HG03439 (cell line): Measurements from ENCODE around the gene JAK2.
"Not testable (repeated sequence)": the region's sequence is repeated elsewhere in the genome, so short reads cannot be mapped to it uniquely, and the experiment has no call there.

Experiments
- ATAC-seq: cut with Tn5 transposase; IDR thresholded peaks from one replicate; pipeline ENCODE4 v1.9.1; 2021; ENCODE audit warnings: mild to moderate bottlenecking, moderate library complexity; ENCODE audit not compliant: unreplicated experiment

The JAK2 gene

DNA sequence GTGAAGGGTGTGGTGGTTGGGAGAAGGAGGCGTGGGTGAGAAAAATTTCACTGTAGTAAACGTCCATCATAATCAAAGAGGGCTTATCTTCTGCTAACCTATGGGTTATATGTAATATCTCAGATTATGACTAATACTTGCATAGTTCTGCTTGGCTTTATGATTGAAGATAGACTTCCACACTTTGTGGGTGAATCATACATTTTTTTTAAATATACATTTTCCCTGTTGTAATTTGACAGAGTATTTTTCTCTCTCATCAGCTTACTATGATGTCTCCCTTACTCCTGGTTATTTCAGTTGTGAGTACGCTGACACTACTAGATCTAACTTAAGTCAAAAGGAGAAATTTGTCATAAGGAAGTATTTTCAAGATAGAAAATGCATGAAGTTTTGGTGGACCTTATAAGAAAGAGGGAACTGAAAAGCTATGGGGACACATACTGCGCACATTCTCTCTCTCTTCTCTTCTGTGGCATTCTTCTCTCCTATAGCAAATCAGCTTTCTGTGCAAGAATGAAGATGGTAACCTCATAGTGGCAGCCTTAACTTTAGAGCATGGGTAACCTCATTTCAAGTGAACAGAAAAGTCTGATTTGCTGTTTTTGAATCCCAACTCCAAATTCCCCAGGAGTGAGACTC, 4.9 kb upstream of the JAK2 start:
- no peak for ATAC-seq

DNA sequence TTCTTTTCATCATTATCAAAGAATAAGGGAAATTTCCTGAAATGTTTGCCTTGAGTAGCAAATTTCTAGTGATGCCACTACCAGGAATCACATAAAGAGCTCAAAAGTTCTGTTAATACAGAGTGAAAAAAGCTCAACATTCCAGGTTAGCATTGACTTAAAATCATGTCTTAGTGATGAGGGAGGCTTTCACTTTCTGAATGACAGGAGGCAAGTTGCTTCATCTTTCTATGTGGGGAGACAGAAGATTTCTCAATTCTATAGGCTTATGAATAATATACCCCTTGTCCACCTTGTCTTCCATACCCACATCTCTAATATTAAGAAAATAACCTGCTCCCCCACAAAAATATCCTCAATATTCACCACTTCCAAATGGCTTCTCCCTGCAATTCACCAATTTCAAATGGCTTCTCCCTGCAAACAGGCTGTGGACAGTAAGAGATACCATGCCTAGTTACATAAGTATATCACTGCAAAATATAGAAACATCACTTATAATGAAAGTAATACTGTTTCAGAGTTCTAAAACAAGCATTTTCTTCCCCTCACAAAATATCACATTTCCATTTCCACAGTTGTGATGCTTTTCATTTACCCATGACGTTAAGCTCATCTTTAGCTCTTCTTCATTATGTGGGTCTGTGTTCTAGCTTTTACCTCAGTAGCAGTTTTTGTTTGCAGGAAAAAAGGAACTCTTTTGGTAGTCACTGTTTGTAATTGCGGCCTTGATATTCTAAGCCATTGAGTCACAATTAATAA, 2.2 kb upstream of the JAK2 start:
- ATAC-seq: no peak

DNA sequence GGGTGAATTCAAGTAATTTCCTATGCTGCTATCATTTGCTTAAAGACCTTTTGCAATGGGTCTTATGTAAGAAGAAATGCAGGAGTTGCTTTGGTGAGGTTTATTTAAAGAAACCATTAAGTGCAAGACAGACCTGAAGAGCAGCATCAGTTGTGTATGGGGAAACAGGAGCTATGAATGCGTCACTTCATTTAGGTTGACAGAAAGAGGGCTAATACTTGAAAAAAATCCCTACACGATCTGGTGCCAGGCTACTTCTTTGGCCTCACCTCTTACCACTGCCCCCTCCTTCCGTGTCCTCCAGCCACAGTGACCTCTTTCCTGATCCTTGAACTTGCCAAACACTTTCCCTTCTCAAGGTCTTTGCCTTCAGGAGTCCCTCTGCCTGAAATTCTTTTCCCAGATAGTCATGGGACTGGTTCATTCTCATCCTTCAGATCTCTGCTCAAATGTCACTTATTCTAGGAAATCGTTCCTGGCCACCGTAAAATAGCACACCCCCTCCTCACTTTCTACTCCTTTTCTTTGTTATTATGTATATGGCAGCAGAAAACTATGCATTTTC, 1.4 kb upstream of the JAK2 start:
- ATAC-seq: no peak

DNA sequence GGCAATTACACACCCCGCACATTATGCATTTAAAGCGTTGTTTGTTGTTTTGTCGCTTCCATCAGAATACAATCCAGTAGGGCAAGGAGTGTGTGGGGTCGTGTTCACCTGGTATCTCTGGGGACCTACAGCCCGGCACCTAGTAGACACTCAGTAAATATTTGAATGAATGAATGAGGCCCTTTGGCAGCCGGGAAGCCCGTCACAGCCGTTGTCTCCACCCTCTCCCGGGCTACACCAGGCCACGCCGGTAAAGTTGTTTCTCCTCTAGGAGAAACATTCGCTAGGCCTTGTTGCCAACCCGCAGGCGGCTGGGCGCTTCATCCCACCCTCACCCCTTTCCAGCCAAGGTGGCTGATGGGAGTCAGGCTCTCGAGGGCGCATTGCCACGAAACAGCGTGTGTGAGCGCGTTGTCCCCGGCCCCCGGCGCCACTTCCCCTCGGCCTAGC, 876 bp upstream of the JAK2 start:
- peak; percentile 9 for ATAC-seq

DNA sequence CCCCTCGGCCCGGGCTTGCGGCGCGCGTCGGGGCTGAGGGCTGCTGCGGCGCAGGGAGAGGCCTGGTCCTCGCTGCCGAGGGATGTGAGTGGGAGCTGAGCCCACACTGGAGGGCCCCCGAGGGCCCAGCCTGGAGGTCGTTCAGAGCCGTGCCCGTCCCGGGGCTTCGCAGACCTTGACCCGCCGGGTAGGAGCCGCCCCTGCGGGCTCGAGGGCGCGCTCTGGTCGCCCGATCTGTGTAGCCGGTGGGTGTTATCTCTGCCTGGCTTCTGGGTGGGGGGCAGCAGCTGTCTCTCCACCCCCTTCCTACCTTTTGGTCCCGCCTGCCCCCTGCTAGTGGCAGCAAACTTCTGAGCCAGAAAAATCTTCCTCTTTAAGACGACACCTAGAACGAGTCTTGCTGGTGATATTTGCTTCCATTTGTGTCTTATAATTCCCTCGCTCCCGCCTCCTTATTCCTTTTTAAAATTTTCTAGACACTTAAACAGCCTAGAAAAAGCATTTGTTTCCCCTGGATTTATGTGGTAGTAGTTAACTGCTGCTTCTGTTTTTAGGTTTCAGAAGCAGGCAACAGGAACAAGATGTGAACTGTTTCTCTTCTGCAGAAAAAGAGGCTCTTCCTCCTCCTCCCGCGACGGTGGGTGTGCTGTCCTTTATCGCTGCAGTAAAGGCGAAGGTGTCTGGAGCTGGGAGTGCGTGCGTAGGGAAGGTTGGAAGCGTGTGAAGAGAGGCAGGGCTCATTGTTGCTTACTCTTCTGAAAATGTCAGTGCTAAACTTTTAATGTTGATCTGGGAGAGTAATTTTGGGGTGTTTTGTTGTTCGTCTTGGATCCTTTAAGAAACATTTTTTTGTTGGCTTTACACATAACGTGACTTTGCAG, 554 bp downstream of the JAK2 start:
- no peak for ATAC-seq

DNA sequence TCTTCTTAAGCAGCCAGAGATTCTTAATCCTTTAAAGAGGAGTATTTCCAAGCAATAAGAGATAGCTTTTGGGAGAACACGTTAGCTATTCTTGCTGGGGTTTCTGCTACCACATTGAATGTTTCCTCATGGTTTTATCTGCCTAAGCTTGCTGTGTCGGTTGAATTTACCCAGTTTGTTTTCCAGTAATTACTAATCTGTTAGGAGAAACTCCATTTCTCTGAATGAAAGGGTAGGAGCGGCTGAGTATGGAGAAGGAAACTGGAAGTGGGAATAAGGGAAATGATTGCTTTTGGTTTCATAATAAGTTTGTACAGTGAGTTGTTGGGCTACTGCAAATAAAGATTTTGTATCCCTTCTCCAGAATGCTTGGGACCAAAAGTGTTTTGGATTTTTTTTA, 1.2 kb downstream of the JAK2 start:
- ATAC-seq: no peak

DNA sequence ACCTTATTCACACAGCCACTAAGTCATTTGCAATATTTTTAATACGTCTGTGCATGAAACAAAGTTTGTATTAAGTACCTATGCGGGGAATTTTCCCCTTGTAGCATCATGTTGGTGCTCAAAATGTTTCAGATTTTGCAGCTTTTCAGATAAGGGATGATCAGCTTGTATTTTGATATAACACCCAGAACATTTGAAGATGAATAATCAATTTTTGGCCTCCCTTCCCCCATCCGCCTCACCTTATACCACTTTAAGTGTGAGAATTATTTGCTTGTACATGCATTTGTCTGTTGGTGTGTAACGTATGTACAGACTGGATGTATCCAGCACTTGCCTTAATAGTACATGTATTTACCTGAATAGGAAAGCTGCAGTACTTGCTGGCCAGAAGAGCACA, 1.7 kb downstream of the JAK2 start:
- ATAC-seq: no peak

DNA sequence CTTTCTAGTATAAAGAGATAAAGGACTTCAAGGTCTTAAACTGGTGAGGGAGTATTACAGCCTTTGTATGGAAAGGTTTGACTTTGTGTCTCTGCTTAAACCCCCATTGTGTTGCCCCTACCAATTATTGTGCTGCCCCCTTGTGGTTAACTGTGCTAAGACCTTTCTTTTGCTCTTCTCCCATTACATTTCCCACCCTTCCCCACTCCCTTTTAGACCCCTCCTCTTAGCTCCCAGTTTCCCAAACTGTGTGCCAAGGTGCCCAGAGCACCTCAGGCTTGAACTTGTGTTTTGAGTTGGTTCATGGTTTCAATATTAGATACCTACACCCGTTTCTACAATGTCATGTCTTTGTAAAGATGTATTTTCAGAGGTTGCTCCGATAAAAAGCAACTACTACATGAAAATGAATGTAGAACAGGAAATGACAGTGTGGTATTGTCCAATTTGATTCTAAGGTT, 2.9 kb downstream of the JAK2 start:
- ATAC-seq: no peak

DNA sequence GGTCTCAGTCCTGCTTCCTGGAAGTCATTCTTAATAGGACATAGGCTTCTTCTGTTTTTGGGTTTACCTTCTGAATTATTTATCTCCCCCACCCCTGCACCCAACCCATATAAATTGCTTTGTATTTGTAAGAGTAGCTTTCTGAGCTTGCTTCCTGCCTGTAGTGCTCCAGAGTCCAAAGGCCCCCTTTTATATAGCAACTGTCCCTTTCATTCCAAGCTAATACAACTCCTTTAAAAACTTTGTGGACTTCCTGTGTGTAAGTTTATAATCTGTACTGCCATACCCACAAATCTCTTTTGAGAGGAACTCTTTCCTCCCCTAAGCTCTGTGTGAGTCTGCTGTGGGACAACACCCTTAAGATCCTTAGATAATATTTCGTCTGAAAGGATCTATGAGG, 7.8 kb downstream of the JAK2 start:
- ATAC-seq: no peak

DNA sequence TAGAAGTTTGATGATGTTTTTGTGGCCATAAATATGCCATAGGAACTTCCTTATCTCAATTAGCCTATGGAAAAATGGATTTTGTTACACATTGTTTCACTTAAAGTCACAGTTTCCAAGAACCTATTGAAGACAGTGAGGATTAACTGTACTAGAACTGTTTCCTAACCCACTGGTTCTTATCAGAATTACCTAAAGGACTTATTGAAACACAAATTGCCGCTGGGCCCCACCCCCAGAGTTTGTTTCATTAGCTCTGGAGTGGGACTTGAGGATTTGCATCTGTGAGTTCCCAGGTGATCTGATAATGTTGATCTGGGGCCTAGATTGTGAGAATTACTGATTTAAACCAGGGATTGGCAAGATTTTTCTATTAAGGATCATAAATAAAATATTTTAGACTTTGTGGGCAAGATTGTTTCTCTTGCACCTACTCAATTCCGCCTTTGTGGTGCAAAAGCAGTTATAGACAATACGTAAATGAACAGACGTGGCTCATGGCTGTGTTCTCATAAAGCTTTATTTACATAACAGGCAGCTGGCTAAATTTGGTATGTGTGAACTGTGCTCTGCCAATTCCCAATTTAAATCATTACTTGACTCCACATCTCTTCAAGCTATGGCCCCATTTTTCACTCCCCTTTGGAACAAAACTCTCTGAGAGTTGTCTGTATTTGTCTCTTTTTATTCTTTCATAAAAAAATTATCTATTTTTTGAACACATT, 9.3 kb downstream of the JAK2 start:
- no peak for ATAC-seq

DNA sequence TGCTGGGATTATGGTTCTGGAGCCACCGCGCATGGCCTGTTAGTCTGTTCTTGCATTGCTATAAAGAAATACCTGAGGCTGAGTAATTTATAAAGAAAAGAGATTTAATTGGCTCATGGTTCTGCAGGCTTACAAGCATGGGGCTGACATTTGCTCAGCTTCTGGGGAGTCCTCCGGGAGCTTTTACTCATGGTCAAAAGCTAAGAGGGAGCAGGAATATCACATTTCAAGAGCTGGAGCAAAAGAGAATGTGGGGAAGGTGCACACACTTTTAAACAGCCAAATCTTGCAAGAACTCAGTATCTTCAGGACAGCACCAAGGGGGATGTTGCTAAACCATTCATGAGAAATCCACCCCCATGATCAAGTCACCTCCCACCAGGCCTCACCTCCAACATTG, 12.1 kb downstream of the JAK2 start:
- no peak for ATAC-seq

DNA sequence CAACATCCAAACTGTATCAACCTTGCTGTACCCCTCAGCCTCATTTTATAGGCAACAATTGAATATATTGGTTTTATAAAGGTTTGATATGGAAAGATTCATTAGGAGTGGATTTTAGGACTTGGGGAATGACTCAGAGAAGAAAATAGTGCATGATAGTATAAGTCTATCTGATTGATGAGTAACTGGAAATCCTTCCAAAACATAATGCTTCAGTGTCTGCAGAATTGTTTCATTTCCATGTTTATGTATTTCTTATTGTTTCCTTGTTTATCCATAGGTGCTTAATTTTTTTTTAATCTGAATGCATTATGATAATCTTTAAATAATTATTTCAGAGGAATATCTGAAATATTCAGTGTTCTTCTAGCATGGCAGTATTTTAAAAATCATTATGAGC, 12.6 kb downstream of the JAK2 start:
- ATAC-seq: no peak

DNA sequence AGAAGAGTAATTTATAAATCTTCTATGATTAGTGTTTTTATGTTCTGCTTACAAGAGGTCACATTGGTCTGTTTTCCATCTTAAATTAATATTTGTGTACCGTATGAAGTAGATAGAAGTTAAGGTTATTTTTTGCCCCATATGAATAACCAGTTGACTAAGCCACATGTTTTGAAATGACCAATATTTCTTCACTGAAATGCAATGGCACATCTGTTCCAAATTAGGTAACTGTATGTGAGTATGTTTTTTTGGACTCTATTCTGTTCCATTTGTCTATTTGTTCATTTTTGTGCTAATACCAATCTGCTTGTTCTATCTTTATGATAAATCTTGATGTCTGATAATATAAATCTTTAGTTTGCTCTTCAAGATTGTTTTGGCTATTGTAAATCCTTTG, 17.7 kb downstream of the JAK2 start:
- ATAC-seq: no peak

DNA sequence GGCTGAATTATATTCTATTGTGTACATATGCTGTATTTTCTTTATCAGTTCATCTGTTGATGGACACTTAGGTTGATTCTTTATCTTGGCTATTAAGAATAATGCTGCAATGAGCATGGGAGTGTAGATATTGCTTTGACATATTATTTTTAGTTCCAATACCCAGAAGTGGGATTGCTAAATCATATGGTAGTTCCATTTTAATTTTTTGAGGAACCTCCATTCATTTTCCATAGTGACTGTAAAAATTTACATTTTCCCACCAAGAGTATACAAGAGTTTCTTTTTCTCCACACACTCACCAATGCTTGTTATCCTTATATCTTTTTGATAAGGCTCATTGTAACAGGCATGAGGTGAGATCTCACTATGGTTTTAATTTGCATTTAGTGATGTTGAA, 19.4 kb downstream of the JAK2 start:
- no peak for ATAC-seq

DNA sequence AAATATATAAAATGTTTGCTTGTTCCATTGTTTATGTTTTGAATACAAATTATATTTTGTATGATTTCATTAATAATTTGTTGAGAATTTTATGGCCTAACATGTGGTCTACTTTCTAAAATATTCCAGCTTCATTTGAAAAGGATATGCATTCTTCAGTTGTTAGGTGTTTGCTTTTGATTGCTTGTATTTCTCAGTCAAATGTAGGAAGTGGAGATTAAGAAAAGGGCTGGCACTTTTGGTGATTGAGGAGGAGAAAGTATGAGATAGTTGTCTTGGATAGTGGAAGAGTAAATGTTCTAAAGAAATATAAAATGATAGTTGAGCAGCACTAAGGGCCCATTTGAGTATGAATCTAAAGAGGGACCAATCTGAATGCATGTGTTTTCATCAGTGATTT, 23.1 kb downstream of the JAK2 start:
- ATAC-seq: no peak

DNA sequence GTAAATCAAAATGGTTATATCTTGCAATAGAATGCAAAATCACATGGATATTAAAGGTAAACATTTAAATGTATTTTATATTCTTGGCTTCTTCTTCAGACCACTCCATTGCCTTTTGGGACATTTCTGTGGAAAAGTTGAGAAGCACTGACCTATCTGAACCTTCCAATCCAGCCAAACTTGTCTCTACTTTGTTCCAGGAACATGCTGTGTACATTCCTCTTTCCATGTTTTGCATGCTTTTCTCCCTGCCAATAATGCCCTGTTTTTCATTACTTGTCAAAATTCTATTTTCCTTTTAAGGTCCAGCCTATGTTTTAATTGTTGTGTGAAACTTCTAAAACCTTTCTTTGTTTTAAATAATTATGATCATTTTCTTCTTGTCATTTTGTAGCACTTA, 28.3 kb downstream of the JAK2 start:
- ATAC-seq: no peak

DNA sequence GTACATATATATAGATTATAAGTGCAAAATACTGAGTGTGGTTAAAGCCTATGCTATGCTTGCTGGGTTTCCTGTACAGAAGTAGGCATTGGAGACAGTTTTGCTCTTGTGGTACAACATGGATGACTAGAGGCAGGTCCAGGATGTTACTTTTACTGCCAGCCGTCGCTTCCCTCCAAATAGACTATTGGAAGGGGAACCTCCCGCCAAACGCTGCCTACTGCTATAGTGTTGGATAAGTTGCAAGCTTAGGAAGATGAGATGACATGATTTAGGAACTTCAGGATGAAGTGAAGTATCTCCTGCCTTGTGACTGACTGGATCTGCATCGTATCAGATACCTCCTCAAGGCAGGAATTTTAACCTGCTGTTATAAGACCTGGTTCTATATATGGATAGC, 30.9 kb downstream of the JAK2 start:
- ATAC-seq: no peak

DNA sequence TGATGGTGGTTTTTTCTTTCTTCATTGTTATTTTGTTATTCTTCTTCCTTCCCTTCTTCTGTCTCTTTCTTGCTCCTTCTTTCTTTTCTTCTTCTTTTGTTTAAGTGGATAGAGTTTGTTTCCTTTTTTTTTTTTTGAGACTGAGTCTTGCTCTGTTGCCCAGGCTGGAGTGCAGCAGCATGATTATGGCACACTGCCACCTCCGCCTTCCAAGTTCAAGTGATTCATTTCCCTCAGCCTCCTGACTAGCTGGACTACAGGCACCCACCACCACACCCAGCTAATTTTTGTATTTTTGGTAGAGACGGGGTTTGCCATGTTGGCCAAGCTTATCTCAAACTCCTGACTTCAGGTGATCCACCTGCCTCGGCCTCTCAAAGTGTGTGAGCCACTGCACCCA, 40.3 kb downstream of the JAK2 start:
- no peak for ATAC-seq

DNA sequence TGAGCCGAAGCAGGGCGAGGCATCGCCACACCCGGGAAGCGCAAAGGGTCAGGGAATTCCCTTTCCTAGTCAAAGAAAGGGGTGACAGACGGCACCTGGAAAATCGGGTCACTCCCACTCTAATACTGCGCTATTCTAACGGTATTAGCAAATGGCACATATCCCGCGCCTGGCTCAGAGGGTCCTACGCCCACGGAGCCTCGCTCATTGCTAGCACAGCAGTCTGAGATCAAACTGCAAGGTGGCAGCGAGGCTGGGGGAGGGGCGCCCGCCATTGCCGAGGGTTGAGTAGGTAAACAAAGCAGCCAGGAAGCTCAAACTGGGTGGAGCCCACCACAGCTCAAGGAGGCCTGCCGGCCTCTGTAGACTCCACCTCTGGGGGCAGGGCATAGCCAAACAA, 46.9 kb downstream of the JAK2 start:
- not testable (repeated sequence) for ATAC-seq

DNA sequence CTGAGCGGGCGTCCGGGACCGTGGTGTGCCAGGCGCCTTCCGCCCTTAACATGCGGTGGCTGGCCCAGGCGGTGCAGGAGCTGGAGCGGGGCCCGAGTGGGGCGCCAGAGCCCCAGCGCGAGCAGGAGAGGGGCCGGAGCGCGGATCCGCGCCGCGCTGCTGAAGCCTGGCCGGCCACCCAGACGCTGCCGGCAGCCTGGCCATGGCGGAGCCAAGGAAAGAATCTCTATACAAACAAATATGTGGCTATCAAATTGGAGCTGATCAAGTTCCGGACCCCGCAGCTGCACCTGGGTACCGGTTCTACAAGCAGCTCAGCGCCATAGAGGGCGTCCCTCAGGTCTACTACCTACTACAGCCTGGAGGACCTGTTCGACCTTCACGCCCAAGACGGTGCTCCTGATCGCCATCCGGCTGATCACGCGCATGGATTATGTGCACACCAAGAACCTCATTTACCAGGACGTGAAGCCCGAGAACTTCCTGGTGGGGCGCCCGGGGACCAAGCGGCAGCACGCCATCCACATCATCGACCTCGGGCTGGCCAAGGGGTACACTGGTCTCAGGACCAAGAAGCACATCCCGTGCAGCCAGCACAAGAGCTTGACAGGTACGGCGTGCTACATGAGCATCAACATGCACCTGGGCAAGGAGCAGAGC, 55.8 kb downstream of the JAK2 start:
- ATAC-seq: no peak
